IPS-11a (cell line): ENCODE data around the gene LCNL1.

ENCODE experiments used
- H3K4me3 ChIP-seq: one replicate; pipeline ENCODE4 v1.5.1; 2013; ENCODE audit warnings: low read depth, low read length, control low read depth

LCNL1 gene

DNA sequence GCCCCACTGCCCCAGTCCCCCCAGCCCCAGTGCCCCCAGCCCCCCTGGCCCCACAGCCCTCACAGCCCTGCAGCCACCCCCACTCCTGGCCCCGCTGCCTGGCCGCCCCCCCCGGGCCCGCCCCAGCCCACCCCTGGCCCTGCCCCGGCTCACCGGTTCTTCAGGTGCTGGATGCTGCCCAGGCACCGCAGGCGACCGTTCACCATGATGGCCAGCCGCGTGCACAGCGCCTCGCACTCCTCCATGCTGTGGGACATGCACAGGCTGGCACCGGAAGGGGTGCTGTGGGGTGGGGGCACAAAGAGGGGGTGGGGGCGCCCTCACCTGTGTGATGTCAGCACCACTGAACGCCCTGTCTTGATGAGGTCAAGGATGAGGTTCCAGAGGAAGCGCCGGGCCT, 26.4 kb downstream of the LCNL1 start:
- no peak overlapping the region for H3K4me3 ChIP-seq

DNA sequence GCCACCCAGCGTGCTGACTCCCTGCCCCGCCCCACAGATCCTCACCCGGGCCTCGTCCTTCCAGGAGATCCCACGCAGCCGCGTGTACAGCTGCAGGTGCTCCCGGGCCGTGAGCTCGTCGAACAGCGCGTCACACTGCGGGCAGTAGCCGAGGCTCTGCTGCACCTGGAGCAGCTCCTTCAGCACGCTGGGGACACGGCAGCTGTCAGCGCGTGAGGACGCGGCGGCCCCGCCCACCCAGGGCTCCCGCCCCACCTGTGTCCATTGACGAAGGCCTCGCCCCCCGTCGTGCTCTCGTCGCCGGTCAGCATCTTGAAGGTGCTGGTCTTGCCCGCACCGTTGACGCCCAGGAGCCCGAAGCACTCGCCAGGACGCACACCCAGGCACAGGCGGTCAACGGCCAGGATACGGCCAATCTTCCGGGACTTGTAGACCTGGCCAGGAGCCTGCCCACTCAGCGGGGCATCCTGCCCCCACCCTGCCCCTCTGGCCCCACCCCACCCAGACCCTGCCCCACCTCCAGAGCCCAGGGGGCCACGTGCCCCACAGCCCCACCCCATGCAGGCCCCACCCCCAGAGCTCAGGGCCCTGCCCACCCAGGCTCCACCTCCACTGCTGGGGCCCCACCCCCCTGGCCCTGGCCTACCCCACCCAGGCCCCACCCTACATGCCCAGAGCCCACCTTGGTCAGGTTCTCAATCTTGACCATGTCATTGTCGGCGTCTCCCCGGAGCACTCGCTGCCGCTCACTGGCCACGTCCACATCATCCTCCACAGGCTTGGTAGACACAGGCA, 27.3 kb downstream of the LCNL1 start:
- no peak overlapping the region for H3K4me3 ChIP-seq

DNA sequence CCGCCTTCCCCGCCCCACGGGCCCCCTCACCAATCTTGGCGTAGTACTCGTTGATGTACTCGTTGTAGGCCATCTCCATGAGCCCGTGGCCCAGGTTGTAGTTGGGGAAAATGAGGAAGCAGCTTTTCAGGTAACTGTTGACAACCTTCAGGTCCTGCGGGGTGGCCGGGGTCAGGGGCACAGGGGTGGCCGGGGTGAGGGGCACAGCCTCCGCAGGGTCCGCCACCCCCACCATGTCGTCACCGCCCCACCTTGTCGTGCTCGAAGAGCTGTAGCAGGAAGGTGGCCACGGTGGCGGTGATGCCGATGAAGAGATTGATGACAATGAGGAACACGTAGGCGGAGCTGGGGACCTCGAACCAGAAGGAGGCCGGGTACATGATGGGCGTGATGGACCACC, 28.4 kb downstream of the LCNL1 start:
- no peak overlapping the region for H3K4me3 ChIP-seq

DNA sequence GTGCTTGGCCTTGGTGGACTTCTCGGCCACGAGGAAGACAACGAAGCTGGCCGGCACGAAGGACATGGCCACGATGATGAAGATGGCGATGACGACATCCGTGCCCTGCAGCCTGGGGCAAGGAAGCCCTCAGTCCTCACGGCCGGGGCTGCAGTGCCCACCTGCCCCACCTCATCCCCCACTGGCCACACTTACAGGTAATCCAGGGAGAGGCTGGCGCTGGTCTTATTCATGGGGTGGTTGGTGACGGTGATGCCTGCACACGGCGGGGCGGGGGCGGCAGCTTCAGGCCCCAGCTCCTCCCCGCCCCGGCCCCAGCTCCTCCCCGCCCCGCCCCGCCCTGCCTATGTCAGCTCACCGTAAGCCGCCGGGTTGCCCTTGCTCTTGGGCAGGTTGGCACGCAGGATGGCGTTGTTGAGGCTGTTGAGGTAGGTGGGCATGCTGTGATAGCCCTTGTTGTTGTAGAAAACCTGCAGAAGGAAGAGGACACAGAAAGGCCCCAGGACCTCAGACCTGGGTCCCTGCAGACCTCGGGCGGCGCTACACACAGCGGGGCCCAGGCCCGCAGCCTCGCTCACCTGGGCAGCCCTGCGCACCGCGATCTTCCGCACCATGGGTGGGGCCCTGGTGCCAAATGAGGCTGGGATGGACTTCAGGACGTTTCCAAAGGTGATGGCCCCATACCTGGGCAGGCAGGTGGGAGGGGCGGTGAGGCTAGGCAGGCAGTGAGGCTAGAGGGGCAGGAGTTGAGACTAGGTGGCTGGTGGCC, 29.3 kb downstream of the LCNL1 start:
- H3K4me3 ChIP-seq: no peak overlapping the region

DNA sequence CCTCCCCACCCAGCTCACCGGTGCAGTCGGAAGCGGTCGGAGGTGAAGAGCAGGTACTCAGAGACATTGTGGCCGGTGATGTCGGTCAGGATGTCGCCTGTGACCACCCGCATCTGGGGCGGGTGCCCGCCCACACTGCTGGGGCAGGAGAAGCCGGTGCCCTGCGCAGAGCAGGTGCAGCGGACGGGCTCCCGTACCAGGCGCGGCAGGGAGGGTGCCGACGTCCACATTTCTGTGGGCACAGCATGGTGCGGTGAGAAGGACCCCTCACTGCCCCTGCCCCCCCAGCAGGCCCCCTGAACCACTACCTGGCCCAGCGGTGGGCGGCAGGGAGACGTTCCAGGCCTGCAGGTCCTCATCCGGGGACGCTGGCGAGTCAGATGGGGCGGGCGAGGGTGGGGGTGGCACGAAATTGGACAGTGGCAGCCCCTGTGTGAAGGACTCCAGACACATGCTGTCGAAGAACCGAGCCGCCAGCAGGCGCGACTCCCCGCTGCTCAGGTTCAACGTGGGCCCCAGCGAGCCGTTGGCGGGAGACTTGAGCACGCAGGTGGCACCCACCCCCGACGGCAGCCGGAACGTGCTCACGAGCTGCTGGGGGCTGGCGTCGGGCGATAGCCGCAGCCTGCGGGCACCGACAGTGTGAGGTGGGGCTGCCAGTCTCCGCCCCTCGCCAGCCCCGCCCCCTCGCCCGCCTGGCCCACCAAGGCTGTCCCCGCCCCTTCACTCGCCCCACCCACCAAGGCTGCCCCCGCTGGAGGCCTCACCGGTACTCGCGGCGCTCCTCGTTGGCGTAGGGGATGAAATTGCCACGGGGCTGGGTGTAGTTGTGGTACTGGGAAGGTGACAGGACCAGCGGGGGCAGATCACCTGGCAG, 30.1 kb downstream of the LCNL1 start:
- H3K4me3 ChIP-seq: no peak overlapping the region

DNA sequence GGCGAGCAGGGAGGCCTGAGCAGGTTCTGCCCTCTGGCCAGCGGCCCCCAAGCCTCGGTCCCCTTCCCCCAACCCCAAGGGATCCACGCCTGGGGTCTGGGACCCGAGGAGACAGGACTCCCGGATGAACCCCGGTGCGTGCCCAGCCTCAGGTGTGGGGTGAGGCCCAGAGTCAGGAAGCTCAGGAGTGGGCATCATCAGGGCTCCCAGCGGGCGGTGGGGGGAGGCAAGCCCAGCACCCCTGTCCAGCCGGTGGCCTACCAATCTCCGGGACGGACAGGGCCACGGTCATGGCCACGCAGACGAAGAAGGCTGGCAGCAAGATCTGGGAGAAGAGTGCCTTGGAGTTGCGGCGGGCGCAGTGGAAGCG, 30.8 kb downstream of the LCNL1 start:
- no peak overlapping the region for H3K4me3 ChIP-seq

DNA sequence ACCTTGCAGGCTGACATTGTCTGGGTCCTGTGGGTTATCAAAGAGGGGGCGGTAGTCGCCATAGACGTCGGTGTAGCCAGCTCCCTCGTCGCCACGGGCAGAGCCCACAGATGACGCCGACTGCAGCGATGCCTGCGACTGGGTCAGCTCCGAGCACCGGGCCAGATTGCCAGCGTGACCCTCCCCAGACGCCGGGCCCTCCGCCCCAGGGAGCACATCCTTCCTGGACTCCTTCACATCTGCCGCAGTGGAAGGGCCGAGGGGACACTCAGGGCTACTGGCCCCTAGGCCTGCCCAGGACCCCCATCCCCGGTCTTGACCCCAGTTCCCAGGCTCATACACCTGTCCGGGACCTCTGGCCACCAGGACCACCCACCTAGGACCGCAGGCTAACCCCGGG, 31.4 kb downstream of the LCNL1 start:
- no peak overlapping the region for H3K4me3 ChIP-seq

DNA sequence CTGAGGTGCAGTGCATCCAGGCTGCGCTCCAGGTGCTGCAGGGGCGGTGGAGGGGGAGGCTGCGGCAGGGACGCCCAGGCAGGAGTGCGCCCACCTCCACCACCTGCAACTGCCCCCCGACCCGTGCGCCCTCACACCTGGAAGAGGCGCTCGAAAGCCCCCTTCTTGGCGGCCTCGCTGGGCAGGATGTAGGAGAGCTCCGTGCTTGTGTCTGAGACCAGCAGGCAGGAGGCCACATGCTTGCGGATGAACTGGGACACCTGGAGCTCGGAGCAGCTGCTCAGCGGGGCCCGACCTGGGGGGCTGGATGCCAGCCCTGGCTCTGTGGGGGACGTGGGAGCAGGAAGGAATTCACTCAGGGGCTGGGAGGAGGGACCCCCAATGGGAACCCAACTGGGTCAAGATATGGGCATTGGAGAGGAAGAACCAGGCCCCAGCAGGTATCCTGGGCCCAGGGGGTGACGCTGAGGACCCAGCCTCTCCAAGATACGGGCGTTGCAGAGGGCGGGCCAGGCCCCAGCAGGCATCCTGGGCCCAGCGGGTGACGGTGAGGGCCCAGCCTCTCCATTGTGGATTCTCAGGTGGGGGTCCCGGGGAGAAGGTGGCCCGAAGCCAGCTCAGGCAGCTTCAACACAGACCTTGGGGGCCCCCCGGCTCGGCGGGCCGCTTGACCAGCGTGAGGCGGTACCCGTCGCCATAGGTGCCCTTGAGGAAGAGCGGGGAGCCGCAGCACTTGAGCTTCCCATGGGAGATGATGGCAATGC, 32.2 kb downstream of the LCNL1 start:
- no peak overlapping the region for H3K4me3 ChIP-seq

DNA sequence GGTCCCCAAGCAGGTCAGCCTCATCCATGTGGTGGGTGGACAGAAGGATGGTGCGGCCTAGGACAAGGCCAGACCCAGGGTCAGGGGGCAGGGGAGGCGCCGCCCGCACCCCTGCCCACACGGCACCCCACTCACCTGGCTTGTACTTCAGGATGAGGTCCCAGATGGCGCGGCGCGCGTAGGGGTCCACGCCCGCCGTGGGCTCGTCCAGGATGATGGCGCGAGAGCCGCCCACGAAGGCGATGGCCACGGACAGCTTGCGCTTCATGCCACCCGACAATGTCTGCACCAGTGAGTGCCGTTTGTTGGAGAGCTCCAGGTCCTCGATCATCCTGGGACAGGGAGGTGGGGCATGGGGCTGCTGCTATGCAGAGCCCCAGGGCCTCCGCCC, 32.7 kb downstream of the LCNL1 start:
- no peak overlapping the region for H3K4me3 ChIP-seq

DNA sequence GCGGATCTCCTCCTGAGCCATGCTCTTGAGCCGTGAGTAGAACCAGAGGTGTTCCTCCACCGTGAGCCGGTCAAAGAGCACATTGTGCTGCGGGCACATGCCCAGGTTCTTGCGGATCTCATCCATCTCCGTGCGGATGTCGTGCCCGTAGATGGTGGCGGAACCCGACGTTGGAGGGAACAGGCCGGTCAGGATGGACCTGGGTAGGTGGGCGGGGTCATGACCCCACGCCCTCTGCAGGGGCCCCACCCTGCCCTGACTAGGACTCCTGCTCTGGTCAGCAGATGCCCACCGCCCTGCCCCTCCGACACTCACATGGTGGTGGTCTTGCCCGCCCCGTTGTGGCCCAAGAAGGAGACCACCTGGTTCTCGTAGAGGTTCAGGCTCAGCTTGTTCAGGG, 33.2 kb downstream of the LCNL1 start:
- no peak overlapping the region for H3K4me3 ChIP-seq

DNA sequence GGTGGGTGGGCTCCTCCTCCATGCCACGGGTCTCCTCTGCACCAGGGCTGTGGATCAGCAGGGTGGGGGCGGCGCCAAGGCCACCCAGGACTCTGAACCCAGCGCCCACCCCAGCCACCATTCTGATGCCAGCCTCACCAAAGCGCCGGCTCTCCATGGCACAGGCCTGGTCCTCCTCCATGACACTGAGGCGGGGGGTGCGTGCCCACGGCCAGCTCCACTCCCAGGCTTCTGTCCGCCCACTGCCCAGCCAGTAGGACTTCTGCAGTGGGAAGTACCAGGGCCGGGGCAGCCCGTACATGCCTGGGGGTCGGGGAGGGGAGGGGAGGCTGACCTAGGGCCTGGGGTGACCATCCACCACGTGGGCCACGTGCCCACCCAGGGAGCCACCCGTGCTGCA, 33.6 kb downstream of the LCNL1 start:
- no peak overlapping the region for H3K4me3 ChIP-seq

DNA sequence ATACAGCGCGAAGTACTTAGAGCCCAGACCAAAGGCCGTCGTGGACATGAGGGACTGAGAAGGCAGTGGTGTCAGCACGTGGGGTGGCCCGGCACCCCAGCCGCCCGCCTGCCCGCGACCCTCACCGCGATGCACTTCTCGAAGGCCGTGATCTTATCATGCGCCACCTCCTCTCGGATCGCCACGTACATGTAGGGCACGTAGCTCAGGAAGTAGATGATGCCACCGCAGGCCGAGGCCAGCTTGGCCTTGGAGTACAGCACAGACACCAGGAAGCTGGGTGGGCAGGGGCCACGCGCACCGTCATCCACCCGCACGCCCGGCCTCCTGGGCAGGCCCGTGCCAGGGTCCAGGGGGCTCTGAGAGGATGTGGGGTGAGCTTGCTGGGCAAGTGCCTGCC, 34.3 kb downstream of the LCNL1 start:
- H3K4me3 ChIP-seq: no peak overlapping the region

DNA sequence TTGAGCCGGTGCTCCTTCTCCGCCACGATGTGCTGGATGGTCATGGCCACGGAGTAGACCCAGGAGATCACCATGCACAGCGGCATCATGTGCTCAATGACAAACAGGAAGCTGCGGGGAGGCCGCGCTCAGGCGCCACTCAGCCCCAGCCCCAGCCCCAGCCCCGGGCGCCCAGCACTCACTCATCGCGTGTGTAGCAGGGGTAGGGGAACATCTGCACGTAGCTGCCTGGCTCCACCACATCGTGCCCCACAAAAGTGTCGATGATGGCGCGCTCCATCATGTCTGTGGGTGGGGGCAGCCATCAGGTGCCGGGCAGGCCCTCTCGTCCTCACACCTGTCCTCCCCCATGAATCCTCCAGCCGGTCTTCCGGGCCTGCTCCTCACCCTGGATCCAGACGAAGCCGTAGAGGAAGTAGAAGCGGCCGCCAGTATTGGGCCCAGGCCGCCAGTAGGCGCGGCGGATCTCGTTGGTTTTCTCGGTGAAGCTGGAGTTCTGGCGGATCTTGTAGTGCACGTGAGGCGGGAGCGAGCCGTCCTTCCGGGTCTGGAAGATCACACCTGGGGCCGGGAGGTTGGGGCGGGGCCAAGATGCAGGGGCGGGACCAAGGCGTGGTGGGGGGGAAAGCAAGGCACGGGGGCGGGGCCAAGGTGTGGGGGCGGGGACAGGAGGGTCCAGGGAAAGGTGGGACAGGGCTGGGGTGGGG, 35.2 kb downstream of the LCNL1 start:
- no peak overlapping the region for H3K4me3 ChIP-seq

DNA sequence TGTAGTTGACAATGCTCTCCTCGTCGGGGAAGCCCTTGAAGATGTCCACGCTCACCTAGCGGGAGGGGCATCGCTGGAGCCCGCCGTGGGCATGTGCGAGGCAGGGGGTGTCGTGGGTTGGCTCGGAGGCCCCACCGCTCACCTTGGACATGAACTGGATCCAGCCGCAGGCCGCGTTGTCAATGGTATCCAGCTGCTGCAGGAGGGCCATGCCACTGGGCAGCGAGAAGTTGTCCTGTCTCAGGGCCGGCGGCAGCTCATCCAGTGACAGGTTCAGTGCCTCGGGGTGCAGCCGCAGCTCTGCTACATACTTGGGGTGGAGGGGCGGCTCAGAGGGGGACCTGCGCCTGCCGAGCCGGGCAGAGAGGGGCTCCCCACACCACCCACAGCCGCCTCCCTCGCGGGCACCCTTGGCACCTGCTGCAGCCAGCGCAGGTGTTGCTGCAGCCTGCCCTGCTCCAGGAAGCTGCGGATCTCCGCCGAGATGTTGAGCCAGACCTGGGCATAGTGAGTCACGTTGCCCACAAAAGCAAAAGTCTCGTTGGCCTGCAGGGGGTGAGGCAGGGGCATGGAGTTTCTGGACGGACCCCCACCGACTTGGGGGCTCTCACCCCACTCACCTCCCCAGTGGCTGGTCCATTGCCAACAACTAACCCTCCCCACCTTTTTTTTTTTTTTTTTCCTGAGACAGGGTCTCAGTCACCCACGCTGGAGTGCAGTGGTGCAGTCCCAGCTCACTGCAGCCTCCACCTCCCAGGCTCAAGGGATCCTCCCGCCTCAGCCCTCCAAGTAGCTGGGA, 36.2 kb downstream of the LCNL1 start:
- H3K4me3 ChIP-seq: no peak overlapping the region

DNA sequence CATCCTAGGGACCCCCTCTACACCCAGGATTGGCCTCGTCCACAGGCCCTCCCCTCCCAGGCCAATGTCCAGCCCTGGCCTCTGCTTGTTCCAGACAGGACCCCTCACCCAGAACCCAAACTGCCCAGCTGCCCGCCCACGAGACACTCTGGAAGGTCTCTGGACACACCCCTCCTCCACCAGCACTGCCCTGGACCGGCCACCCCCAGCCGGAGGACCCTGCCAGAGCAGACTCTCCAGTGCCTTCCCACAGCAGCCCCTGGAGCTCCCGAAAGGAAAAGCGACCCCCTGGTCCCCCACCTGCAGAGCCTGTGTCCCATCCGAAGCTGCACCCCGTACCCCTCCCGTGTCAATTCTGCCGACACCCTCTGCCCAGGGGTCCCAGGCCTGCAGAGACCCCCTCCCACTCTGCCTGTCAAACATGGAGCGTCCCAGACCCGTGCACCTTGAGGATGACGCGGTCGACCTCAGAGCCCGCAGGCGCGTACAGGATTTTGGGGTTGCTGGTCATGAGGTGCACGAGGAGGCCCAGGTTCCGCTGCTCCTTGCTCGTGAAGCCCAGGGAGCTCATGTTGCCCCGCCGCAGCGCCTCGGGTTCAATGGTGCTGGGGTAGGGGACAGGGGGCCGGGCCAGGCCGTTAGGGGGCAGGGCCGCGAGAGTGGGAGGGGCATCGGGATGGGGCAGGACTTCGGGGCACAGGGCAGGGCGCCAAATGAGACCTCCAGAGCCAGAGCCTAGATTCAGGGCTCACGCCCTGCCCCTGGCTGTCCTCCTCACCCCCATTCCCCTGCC, 37.3 kb downstream of the LCNL1 start:
- H3K4me3 ChIP-seq: no peak overlapping the region

DNA sequence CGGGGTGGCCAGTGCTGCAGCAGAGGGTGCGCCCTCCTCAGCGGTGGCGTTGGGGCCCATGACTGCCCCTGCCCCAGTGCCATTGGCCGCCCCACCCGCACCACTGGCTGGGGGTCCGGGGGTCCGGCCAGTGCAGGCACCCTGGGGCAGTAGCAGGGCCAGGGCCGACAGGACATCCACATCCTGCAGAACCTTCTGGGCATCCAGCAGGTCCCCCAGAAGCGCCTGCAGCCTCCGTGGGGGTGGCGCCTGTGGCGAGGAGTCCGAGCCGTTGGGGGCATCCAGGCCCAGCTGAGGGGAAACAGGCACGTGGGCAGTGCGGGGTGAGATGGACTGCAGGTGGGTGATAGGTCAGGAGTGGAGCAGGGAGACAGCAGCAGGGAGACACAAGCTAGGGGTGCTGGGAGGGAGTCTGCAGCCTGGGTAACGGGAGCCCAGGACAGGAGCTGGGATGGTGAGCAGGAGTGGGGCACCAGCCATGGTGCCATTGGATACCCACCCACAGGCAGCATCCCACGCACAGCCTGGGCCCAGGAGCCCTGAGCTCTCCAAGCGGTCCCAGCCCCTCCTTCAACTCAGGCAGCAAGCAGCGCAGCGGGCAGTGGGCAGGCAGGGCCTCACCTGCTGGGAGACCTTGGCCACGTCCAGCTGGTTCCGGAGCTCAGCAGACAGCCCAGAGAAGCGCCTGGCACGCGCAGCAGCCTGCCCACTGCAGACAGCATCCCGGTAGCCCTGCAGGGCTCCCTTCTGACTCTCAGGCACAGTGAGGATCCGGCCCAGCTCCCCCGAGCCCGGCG, 38.2 kb downstream of the LCNL1 start:
- H3K4me3 ChIP-seq: no peak overlapping the region

DNA sequence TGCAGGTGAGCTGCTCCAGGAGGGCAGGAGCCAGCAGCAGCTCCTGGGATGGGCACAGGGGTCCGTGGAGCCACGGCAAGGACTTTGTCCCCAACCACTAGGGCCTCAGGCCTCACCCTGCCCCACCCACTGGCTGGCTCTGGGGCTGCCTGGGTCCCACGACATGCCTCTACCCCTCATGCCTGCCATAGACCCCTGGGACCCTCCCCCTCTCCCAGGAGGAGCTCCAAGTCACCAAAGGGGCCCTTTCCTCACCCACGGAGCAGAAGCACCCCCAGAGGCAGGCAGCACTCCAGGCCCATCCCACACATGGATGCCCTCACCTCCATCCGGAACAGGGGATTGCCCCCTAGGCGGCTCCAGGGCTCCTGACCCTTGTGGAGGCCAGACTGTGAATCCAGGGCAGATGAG, 38.8 kb downstream of the LCNL1 start:
- H3K4me3 ChIP-seq: no peak overlapping the region
